SH-SY5Y (cell line): ENCODE data around the gene BMPR1B.

Experiments
- GATA2 ChIP-seq: IDR thresholded peaks from 2 replicates; pipeline ENCODE4 v1.6.1; 2011; ENCODE audit warnings: mild to moderate bottlenecking, low read depth, low read length
- GATA3 ChIP-seq: IDR thresholded peaks from 2 replicates; pipeline ENCODE4 v1.6.1; 2011; ENCODE audit warnings: low read depth, mild to moderate bottlenecking, low read length, moderate library complexity

DNA sequence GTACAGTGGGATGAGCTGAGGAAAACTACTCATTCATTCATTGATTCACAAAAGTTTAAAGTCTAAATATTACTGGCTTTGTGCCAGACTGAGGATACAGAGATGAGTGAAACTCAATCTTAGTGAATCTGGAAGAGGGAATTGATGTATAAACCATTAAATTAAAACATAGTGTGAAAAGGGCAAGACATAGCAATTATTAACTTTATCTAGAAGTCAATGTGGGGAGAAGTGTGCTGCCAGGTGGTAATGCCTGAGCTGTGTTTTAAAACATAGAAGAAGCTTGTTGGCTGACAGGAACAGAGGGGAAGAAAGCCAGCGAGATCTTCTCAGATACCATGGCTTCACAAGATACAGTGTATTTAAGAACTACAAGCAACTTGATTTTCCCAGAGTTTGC is 153.4 kb downstream of the BMPR1B start:
- TF ChIP-seq GATA3: no peak
- no peak for TF ChIP-seq GATA2
